ENCODE measurements around the gene LRRC49.
"Not testable (repeated sequence)": the region's sequence is repeated elsewhere in the genome, so short reads cannot be mapped to it uniquely, and the experiment has no call there.

DNA sequence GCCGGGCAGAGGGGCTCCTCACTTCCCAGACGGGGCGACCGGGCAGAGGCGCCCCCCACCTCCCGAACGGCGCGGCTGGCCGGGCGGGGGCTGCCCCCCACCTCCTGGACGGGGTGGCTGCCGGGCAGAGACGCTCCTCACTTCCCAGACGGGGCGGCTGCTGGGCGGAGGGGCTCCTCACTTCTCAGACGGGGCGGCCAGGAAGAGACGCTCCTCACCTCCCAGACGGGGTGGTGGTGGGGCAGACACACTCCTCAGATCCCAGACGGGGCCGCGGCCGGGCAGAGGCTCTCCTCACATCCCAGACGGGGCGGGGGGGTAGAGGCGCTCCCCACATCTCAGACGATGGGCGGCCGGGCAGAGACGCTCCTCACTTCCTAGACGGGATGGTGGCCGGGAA is 21.1 kb upstream of the LRRC49 start:
- TF ChIP-seq, protein P1, sequence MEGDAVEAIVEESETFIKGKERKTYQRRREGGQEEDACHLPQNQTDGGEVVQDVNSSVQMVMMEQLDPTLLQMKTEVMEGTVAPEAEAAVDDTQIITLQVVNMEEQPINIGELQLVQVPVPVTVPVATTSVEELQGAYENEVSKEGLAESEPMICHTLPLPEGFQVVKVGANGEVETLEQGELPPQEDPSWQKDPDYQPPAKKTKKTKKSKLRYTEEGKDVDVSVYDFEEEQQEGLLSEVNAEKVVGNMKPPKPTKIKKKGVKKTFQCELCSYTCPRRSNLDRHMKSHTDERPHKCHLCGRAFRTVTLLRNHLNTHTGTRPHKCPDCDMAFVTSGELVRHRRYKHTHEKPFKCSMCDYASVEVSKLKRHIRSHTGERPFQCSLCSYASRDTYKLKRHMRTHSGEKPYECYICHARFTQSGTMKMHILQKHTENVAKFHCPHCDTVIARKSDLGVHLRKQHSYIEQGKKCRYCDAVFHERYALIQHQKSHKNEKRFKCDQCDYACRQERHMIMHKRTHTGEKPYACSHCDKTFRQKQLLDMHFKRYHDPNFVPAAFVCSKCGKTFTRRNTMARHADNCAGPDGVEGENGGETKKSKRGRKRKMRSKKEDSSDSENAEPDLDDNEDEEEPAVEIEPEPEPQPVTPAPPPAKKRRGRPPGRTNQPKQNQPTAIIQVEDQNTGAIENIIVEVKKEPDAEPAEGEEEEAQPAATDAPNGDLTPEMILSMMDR (IDR thresholded peaks at IDR 0.05): not testable (repeated sequence)
- not testable (repeated sequence) for TF ChIP-seq POLR2A (IDR thresholded peaks at IDR 0.05)

Data from thyroid gland (tissue), 4 donors.